DMS53 (cell line): ENCODE measurements around the gene MAGI1.

Experiments used
- DNase-seq: peaks from one replicate; lab custom pipeline; 2025; lab: John Stamatoyannopoulos, UW

Gene MAGI1

DNA sequence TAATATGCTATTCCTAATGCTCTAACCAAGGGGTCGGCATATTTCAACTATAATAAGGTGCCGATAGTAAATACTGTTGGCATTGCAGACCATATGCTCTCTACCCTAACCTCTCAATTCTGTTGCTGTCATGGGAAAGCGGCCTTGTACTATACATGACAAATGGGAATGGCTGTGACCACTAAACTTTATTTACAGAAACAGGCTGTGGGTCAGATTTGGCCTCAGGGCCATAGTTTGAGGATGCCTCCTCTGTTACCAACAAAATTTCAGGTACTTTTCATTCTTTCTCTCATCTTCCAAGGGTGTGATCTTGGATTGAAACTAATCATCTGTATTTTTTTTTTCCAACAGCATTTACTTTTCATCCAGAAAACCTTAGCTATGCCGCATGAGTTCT, 242.0 kb downstream of the MAGI1 start:
- no peak for DNase-seq

GRCh38 chr3:65795166-65795565, 243.6 kb downstream of the MAGI1 start:
- DNase-seq = no peak

- no peak for DNase-seq
These were observed 245.1 kb downstream of the MAGI1 start for GRCh38 chr3:65793495-65794200.

DNA sequence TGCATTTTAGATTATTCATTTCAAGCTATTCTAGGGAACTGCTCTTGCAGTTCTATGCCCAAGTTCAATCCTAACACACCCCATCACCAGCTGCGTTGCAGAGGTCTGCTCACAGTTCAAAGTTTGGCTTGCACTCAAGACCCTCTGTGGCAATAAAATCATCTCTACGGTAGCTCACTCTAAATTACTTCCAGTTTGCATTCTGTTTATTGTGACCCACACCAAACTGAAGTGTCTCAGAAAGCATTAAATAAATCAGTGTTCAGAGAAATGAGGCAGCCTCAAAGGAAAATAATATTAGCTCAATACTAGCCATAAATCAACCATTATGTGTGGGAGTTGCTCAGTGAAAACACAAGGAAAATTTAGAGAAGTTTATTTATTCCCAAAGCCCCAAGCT, 250.3 kb downstream of the MAGI1 start:
- no peak for DNase-seq

- no peak for DNase-seq
These were observed 250.9 kb downstream of the MAGI1 start for GRCh38 chr3:65787827-65788226.

GRCh38 chr3:65787340-65787739, 251.4 kb downstream of the MAGI1 start:
- DNase-seq = no peak

DNA sequence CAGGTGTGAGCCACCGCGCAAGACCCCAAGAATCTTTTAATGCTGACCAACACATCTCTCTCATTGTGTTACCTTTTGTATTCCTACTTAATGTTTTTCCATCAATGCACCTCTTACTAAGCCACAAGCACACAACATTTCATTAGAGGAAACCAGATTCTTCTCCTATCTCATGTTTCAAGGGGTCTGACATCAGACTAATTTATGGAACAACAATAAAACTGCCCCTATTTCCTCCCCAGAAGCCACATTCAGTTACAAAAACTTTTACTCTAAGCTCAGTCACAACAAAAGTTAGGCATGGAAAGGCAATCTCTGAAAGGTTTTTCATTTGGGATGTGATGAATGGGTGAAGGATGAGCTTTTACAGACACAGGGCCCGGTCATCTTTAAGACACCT, 251.8 kb downstream of the MAGI1 start:
- no peak for DNase-seq

DNA sequence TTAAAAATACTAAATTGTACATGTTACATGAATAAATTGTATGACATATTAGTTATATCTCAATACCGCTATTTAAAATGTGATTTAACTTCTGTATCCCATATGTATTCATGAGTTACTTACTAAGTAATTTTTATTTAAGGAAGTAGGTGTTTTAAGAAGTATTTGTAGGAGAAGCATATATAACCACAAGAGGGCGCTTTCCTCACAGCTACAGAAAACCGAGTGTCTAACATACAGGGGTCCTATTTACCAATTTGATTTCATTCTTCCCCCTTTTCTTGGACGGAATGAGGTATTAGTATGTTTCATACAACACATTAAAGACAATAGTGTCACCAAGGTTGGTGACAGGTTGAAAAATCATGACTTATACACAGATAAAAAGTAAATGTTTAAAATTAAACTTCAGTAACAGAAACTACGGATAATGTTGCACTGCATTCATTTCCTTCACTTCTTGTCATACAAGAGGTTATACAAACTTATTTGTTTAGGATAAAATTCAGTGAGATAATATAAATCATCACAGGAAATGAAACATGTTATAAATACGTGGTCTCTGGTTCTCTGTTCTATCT, 253.6 kb downstream of the MAGI1 start:
- peak; percentile 54 for DNase-seq

GRCh38 chr3:65783117-65783516, 255.6 kb downstream of the MAGI1 start:
- DNase-seq = no peak

GRCh38 chr3:65781594-65781993, 257.1 kb downstream of the MAGI1 start:
- DNase-seq = no peak

- DNase-seq = no peak
These were observed 259.3 kb downstream of the MAGI1 start for GRCh38 chr3:65779390-65779789.

GRCh38 chr3:65778968-65779367, 259.8 kb downstream of the MAGI1 start:
- DNase-seq = no peak

GRCh38 chr3:65777050-65777449, 261.7 kb downstream of the MAGI1 start:
- no peak for DNase-seq

DNA sequence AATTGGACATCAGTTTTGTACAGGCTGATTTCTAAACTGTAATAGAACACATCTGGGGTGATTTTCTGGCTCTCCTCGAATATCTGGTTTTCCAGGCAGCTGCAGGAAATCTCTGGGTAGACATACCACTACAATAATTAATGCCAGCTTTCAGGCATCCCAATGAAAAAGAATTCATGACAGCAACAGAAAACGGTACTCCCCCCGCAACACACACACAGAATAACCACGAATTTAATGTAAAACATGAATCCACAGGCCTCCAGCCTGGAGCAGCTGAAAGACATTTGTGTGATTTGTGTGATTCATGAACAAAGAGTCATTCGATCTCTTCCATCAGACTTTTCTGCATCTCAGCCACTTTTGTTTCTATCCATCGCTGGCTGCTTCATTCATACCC, 262.2 kb downstream of the MAGI1 start:
- DNase-seq = no peak

- no peak for DNase-seq
These were observed 262.6 kb downstream of the MAGI1 start for GRCh38 chr3:65776081-65776480.

GRCh38 chr3:65772758-65773157, 266.0 kb downstream of the MAGI1 start:
- DNase-seq = no peak

GRCh38 chr3:65767551-65767950, 271.2 kb downstream of the MAGI1 start:
- DNase-seq = no peak

DNA sequence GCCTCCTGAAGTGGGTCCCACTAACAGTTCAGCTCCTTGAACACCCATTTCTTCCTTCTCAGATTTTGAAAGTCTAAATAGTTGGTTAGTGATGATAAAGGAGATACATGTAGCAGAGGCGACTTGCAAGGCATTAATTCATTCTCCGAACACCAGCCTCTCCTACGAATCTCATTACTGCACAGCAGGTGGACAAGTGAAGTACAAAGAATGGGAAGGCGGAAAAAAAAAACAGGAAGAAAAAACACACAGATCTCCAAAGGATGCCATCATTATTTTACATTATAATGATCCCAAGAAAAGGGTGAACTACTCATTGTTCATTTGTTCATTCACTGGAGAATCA, 276.5 kb downstream of the MAGI1 start:
- no peak for DNase-seq

DNA sequence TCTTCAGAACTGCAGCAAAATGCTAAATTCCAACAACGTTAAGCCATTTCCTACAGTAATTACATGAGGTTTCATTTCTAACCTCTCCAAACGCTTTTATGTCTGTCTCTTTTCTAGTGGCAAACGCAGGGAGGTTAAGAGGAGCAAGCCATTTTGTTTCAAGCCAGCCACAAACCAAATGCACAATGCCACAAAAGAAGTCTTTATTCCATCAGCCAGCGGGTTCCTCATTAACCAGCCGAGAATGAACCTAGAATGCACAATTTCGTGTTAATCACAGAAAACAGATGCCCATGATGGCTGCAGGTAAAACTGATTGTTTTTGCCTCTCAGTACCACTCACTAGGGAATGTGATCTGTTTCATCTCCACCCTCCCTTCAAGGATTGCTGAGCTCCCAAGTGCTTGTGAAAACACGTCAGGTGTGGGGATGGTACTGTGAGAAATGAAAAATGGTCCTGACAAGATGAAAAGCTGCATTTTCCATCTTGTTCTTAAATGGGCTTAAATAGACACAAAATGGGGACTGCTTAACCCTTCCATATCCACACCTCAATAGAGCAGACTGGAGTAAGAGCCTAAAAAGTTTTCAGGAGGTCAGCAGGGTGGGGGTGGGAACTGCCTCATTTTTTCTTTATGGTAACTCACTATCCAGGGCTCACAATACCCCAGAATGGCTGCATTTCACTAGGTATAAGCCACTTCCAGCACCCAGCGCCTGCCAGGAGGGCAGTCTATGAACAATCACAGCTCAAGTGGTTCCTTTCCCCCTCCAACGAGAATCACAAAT, 277.1 kb downstream of the MAGI1 start:
- no peak for DNase-seq

DNA sequence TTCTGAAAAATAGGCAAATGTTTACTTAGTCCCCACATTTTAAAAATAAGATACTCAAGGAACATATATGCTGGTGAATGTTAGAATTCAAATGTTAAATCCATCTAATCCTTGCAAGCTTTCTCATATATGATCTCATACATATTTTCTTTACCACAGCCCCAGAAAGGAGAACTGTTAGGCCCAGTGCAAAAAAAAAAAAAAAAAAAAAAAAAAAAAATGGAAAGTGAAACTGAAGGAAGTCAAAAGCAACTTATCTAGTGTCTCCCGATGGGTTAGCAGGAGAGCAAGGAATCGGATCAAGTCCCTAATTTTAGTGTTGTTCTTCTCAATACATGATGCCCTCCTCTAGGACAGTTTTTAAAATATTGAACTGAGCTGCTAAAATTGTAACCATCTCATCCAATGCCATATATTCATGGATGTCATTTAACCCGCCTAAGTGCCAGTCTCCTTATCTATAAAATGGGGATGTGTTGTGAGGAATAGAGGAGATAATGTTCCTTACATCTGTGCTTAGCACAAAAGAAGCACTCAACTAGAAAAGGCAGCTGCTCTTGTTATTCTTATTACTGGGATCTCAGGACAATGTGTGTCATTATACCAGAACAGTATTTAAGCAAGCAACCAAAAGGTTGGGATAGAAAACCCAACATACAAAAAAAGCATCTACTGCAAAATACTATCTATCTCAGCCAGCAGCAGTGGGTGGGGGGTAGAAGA, 279.7 kb downstream of the MAGI1 start:
- DNase-seq = no peak

DNA sequence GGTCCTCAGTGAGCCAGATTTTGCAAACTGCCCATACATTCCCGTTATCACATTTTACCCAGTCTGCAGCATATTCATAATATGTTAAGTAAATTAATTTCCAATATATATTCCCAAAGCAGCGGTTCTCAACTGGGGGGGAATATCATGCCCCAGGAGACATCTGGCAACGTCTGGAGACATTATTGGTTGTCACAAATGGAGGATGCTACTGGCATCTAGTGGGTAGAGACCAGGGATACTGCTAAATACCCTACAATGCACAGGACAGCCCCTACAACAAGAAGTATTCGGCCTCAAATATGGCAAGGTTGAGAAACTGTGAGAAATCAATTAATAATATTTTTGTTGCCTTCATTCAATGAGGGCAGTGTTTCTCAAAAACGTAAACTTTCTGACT, 280.3 kb downstream of the MAGI1 start:
- DNase-seq = no peak

DNA sequence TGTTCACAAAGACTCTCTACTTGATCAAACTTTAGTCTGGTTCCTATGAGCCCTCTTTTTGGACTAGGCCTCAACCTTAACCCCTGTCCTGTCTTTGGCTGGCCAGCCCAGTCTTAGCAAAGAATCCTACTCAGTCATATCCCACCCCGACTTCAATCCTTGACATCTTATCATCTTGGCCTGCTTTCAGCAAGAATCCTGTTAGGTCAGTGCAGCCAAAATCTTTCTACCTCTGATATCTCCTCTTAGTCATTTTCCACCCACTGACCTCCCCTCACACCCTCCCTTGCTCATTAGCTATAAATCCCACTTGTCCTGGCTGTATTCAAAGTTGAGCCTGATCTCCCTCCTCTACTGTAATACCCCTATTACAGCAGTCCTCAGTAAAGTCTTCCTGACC, 286.1 kb downstream of the MAGI1 start:
- DNase-seq = no peak
